Loucy (cell line): Measurements from ENCODE around the gene FGFRL1.

Experiments
- H2AFZ ChIP-seq: fragments of 200-600 bp; sonication (generic); 2 replicates; pipeline ENCODE4 v1.6.0; 2016; ENCODE audit warnings: antibody characterized with exemption, mild to moderate bottlenecking, low read length, moderate library complexity
- H3F3A ChIP-seq: fragments of 200-600 bp; 2 replicates; pipeline ENCODE4 v1.6.0; 2016; ENCODE audit warnings: antibody characterized with exemption, low read depth, mild to moderate bottlenecking
- H3K27me3 ChIP-seq: fragments of 200-600 bp; sonication (generic); 2 replicates; pipeline ENCODE4 v1.6.1; 2014; ENCODE audit warnings: low read length, mild to moderate bottlenecking; ENCODE audit not compliant: insufficient read depth, poor library complexity, severe bottlenecking
- H3K36me3 ChIP-seq: fragments of 200-600 bp; sonication (generic); 2 replicates; pipeline ENCODE4 v1.6.1; 2016; ENCODE audit warnings: low read length; ENCODE audit not compliant: insufficient read depth
- H3K4me1 ChIP-seq: fragments of 200-600 bp; sonication (generic); 2 replicates; pipeline ENCODE4 v1.5.1; 2014; ENCODE audit warnings: low read length, mild to moderate bottlenecking; ENCODE audit not compliant: insufficient read depth, poor library complexity, severe bottlenecking
- H3K4me2 ChIP-seq: fragments of 200-600 bp; sonication (generic); 2 replicates; pipeline ENCODE4 v1.6.0; 2014; ENCODE audit warnings: antibody characterized with exemption, low read length, low read depth, mild to moderate bottlenecking; ENCODE audit not compliant: poor library complexity, severe bottlenecking
- H3K4me3 ChIP-seq: fragments of 200-600 bp; sonication (generic); 2 replicates; pipeline ENCODE4 v1.5.1; 2014; ENCODE audit warnings: low read length, mild to moderate bottlenecking, mixed read lengths; ENCODE audit not compliant: poor library complexity, severe bottlenecking
- H3K79me2 ChIP-seq: fragments of 200-600 bp; sonication (generic); 2 replicates; pipeline ENCODE4 v1.6.1; 2014; ENCODE audit warnings: low read length; ENCODE audit not compliant: insufficient read depth
- H3K9ac ChIP-seq: fragments of 200-600 bp; sonication (generic); 2 replicates; pipeline ENCODE4 v1.6.0; 2014; ENCODE audit warnings: mild to moderate bottlenecking, low read depth, low read length, moderate library complexity; ENCODE audit not compliant: poor library complexity, severe bottlenecking
- H3K9me2 ChIP-seq: fragments of 200-600 bp; sonication (generic); replicated peaks from 2 replicates; pipeline ENCODE4 v1.6.1; 2016; ENCODE audit warnings: low read depth, low read length, mixed read lengths
- H3K9me3 ChIP-seq: fragments of 200-600 bp; sonication (generic); 2 replicates; pipeline ENCODE4 v1.6.1; 2014; ENCODE audit warnings: mild to moderate bottlenecking, antibody characterized with exemption, low read length, low read depth; ENCODE audit not compliant: insufficient read depth
- H4K20me1 ChIP-seq: fragments of 200-600 bp; sonication (generic); 2 replicates; pipeline ENCODE4 v1.6.0; 2014; ENCODE audit warnings: antibody characterized with exemption, low read length, mild to moderate bottlenecking; ENCODE audit not compliant: insufficient read depth, poor library complexity, severe bottlenecking
- CTCF ChIP-seq: fragments of 200-600 bp; sonication (generic); conservative IDR thresholded peaks from 2 replicates; pipeline ENCODE4 v1.5.1; 2014; ENCODE audit warnings: mild to moderate bottlenecking, antibody characterized with exemption, low read length
- EZH2phosphoT487 ChIP-seq: fragments of 200-600 bp; IDR thresholded peaks from 2 replicates; pipeline ENCODE4 v1.6.1; 2018; ENCODE audit warnings: antibody characterized with exemption, mild to moderate bottlenecking, moderate library complexity, borderline replicate concordance

FGFRL1 gene

GRCh38 chr4:1015746-1016145, 4.3 kb downstream of the FGFRL1 start:
- H3F3A ChIP-seq, result no peaks in the 10 kb centered on the region
- H3K4me3 ChIP-seq, result no peak overlapping the region
- no peaks in the 10 kb centered on the region for H3K27me3 ChIP-seq
- H4K20me1 ChIP-seq, result peaks cover 22% of the 10 kb centered on the region
- TF ChIP-seq CTCF (no peak), EZH2phosphoT487 (no peak)
- H3K36me3 ChIP-seq, result no peaks in the 10 kb centered on the region
- H2AFZ ChIP-seq, result no peak overlapping the region
- no peak overlapping the region for H3K9ac ChIP-seq
- H3K9me2 ChIP-seq, result no peaks in the 10 kb centered on the region
- peaks cover 17% of the 10 kb centered on the region; the same call in 1 of the 2 replicates for H3K79me2 ChIP-seq
- H3K4me1 ChIP-seq, result peaks cover 14% of the 10 kb centered on the region
- H3K4me2 ChIP-seq, result no peak overlapping the region
- H3K9me3 ChIP-seq, result no peaks in the 10 kb centered on the region

GRCh38 chr4:1017211-1017610, 5.8 kb downstream of the FGFRL1 start:
- Histone ChIP-seq H3K79me2 (peaks cover 15% of the 10 kb centered on the region; the same call in 1 of the 2 replicates), H3K4me1 (peaks cover 12% of the 10 kb centered on the region), H3K9me2 (no peaks in the 10 kb centered on the region), H3F3A (no peaks in the 10 kb centered on the region), H3K4me2 (no peak overlapping the region), H3K9me3 (no peaks in the 10 kb centered on the region), H4K20me1 (peaks cover 22% of the 10 kb centered on the region), H2AFZ (no peak overlapping the region), H3K36me3 (no peaks in the 10 kb centered on the region), H3K4me3 (no peak overlapping the region), H3K27me3 (no peaks in the 10 kb centered on the region), H3K9ac (no peak overlapping the region)
- TF ChIP-seq EZH2phosphoT487, result no peak

- H3K9me2 ChIP-seq, result no peaks in the 10 kb centered on the region
- no peaks in the 10 kb centered on the region for H3K36me3 ChIP-seq
- no peak overlapping the region for H3K4me2 ChIP-seq
- H3K4me3 ChIP-seq, result no peak overlapping the region
- H3K27me3 ChIP-seq, result no peaks in the 10 kb centered on the region
- peaks cover 18% of the 10 kb centered on the region for H4K20me1 ChIP-seq
- TF ChIP-seq EZH2phosphoT487 (no peak), CTCF (no peak)
- no peak overlapping the region for H2AFZ ChIP-seq
- peaks cover 12% of the 10 kb centered on the region; the same call in 1 of the 2 replicates for H3K79me2 ChIP-seq
- no peaks in the 10 kb centered on the region for H3F3A ChIP-seq
- H3K9ac ChIP-seq, result no peak overlapping the region
- H3K4me1 ChIP-seq, result peaks cover 7% of the 10 kb centered on the region
- no peaks in the 10 kb centered on the region for H3K9me3 ChIP-seq
These were observed 6.3 kb downstream of the FGFRL1 start for GRCh38 chr4:1017706-1018105.
